Measurements from ENCODE around the gene PCF11. TPM values are rescaled to one million over a fixed set of nuclear protein-coding genes. Genes with fewer than 3 reads are reported as not detected.

The PCF11 gene
- polyA plus RNA-seq, 2 of the 4 experiments (the other 2 are of a cell fraction), result 24.7 to 42.3 TPM

DNA sequence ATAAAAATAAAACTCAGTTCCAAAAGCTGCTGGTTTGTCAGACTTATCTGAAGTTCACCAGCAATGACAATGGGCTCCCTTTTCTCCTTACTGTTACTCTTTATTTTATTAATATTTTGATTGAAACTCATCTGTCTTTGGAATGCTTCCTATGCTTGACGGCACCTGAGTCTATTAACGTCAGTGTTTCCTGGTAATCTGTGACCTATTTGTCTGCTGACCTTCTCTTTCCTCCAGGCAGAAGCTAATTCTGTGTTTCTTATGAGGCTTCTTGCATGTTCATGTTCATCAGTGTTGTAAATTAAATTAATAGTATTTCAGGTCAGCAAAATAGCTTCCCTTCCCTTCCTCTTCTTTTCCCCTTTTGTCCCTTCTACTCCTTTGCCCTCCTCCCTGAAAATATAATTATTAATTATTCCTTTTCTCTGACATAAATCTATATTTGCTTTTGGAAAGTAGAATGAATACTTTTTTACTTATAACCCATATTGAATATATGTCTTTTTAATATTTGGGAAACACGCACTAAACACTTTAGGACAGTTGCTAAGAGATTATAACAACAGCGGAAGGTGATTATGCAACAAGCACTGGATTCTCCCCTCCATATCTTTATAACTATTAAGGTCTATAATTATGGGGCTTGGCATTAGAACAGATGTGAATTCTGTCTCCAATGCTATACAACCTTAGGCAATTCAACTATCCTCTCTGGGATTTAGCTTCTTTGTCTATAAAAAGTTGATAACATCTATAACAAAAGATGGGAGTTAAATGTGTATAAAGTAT, 32.1 kb upstream of the PCF11 start:
- H3K9me3 ChIP-seq, result no peaks in the 10 kb centered on the region
- no peak overlapping the region for H3K27ac ChIP-seq
- H3K4me2 ChIP-seq, result peak overlapping the region; percentile 35
- ATAC-seq, result no peak
- no peak for FAIRE-seq
- 53% methylated on average over 4 of the region's 4 CpGs for WGBS (ENCODE audit: missing lambda C conversion rate)
- H3K4me3 ChIP-seq, result no peak overlapping the region
- TF ChIP-seq FOSL2 (IDR thresholded peaks at IDR 0.05), result no peak
- TF ChIP-seq FOSL2 (CRISPR knock-in tag; IDR thresholded peaks at IDR 0.05), result no peak
- no peak for TF ChIP-seq PHF8 (IDR thresholded peaks at IDR 0.05; ENCODE audit: borderline replicate concordance, low read depth)
- no peak for TF ChIP-seq POLR2AphosphoS2 (conservative IDR thresholded peaks at IDR 0.05; ENCODE audit: low read length)
- TF ChIP-seq, protein P1, sequence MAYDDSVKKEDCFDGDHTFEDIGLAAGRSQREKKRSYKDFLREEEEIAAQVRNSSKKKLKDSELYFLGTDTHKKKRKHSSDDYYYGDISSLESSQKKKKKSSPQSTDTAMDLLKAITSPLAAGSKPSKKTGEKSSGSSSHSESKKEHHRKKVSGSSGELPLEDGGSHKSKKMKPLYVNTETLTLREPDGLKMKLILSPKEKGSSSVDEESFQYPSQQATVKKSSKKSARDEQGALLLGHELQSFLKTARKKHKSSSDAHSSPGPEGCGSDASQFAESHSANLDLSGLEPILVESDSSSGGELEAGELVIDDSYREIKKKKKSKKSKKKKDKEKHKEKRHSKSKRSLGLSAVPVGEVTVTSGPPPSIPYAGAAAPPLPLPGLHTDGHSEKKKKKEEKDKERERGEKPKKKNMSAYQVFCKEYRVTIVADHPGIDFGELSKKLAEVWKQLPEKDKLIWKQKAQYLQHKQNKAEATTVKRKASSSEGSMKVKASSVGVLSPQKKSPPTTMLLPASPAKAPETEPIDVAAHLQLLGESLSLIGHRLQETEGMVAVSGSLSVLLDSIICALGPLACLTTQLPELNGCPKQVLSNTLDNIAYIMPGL (CRISPR knock-in tag; IDR thresholded peaks at IDR 0.05; ENCODE audit: borderline replicate concordance), result no peak
- no peak for TF ChIP-seq TP53 (CRISPR knock-in tag; IDR thresholded peaks at IDR 0.05)
- no peak for TF ChIP-seq ESRRA (IDR thresholded peaks at IDR 0.05; ENCODE audit: borderline replicate concordance, low read length)
- TF ChIP-seq, protein P2, sequence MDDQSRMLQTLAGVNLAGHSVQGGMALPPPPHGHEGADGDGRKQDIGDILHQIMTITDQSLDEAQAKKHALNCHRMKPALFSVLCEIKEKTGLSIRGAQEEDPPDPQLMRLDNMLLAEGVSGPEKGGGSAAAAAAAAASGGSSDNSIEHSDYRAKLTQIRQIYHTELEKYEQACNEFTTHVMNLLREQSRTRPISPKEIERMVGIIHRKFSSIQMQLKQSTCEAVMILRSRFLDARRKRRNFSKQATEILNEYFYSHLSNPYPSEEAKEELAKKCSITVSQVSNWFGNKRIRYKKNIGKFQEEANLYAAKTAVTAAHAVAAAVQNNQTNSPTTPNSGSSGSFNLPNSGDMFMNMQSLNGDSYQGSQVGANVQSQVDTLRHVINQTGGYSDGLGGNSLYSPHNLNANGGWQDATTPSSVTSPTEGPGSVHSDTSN (IDR thresholded peaks at IDR 0.05), result no peak
- no peak for TF ChIP-seq HOXB13 (CRISPR knock-in tag; IDR thresholded peaks at IDR 0.05; ENCODE audit: low read depth)
- no peak for TF ChIP-seq CHD2 (IDR thresholded peaks at IDR 0.05; ENCODE audit: low read length, partially characterized antibody)
- no peak for TF ChIP-seq MAFK (IDR thresholded peaks at IDR 0.05; ENCODE audit: partially characterized antibody)
- no peak for TF ChIP-seq FOSB (CRISPR knock-in tag; IDR thresholded peaks at IDR 0.05)
- no peak for TF ChIP-seq POLR2A (IDR thresholded peaks at IDR 0.05; ENCODE audit: low read length)
- TF ChIP-seq EHF (CRISPR knock-in tag; IDR thresholded peaks at IDR 0.05), result no peak
- no peak for TF ChIP-seq ZFP36 (IDR thresholded peaks at IDR 0.05; ENCODE audit: borderline replicate concordance, partially characterized antibody)
- TF ChIP-seq, protein P3, sequence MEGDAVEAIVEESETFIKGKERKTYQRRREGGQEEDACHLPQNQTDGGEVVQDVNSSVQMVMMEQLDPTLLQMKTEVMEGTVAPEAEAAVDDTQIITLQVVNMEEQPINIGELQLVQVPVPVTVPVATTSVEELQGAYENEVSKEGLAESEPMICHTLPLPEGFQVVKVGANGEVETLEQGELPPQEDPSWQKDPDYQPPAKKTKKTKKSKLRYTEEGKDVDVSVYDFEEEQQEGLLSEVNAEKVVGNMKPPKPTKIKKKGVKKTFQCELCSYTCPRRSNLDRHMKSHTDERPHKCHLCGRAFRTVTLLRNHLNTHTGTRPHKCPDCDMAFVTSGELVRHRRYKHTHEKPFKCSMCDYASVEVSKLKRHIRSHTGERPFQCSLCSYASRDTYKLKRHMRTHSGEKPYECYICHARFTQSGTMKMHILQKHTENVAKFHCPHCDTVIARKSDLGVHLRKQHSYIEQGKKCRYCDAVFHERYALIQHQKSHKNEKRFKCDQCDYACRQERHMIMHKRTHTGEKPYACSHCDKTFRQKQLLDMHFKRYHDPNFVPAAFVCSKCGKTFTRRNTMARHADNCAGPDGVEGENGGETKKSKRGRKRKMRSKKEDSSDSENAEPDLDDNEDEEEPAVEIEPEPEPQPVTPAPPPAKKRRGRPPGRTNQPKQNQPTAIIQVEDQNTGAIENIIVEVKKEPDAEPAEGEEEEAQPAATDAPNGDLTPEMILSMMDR (IDR thresholded peaks at IDR 0.05), result no peak
- TF ChIP-seq EP300 (IDR thresholded peaks at IDR 0.05), result no peak
- no peak for TF ChIP-seq HDAC2 (IDR thresholded peaks at IDR 0.05)
- TF ChIP-seq, protein P4, sequence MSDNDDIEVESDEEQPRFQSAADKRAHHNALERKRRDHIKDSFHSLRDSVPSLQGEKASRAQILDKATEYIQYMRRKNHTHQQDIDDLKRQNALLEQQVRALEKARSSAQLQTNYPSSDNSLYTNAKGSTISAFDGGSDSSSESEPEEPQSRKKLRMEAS (IDR thresholded peaks at IDR 0.05), result no peak
- no peak for TF ChIP-seq ZC3H11A (IDR thresholded peaks at IDR 0.05)
- no peak for TF ChIP-seq HEYL (CRISPR knock-in tag; IDR thresholded peaks at IDR 0.05)
- ChIA-PET POLR2A (interaction anchor here (0.7 kb wide), 1 partner anchor 32 kb away, joined by 3 read pairs; the partner anchor contains the start of gene PCF11), CTCF (interaction anchor here (1.0 kb wide), 1 partner anchor 35 kb away, joined by 5 read pairs; no protein-coding TSS in a partner anchor)
- peaks cover 5% of the 10 kb centered on the region; the same call in 1 of the 3 replicates for H3K4me1 ChIP-seq
- DNase-seq (ENCODE audit: low read depth in 1 of 2, low spot score in 1 of 2), result peak in 1 of 2 experiments; percentile 21

DNA sequence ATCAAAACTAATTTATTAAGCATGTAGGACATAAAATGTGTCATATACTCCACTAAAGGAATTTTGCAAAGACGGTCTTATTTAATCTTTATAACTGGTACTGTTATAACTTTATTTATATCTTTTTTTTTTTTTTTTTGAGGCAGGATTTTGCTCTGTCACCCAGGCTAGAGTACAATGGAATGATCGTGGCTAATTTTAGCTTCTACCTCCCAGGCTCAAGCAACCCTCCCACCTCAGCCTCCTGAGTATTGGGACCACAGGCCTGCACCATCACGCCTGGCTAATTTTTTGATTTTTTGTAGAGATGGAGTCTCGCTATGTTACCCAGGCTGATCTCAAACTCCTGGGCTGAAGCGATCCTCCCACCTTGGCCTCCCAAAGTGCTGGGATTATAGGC, 31.4 kb upstream of the PCF11 start:
- ATAC-seq (no peak), FAIRE-seq (no peak), DNase-seq (ENCODE audit: low read depth in 1 of 2, low spot score in 1 of 2) (no peak)
- ChIA-PET CTCF (interaction anchor here (1.0 kb wide), 1 partner anchor 36 kb away, joined by 5 read pairs; no protein-coding TSS in a partner anchor), POLR2A (no interaction called here)
- no peak overlapping the region for H3K27ac ChIP-seq
- no peaks in the 10 kb centered on the region for H3K9me3 ChIP-seq
- 90% methylated on average over 5 of the region's 5 CpGs for WGBS (ENCODE audit: missing lambda C conversion rate)
- no peak overlapping the region for H3K4me3 ChIP-seq
- no peak overlapping the region for H3K4me2 ChIP-seq
- H3K4me1 ChIP-seq, result peaks cover 5% of the 10 kb centered on the region; the same call in 1 of the 3 replicates
- no peak for TF ChIP-seq CHD2 (IDR thresholded peaks at IDR 0.05; ENCODE audit: low read length, partially characterized antibody)
- TF ChIP-seq RCOR1 (IDR thresholded peaks at IDR 0.05; ENCODE audit: low read depth, low read length), result no peak
- no peak for TF ChIP-seq PHF8 (IDR thresholded peaks at IDR 0.05; ENCODE audit: borderline replicate concordance, low read depth)
- no peak for TF ChIP-seq ZFP36 (IDR thresholded peaks at IDR 0.05; ENCODE audit: borderline replicate concordance, partially characterized antibody)
- no peak for TF ChIP-seq TFCP2L1 (CRISPR knock-in tag; IDR thresholded peaks at IDR 0.05)
- no peak for TF ChIP-seq HOXB13 (CRISPR knock-in tag; IDR thresholded peaks at IDR 0.05; ENCODE audit: low read depth)
- no peak for TF ChIP-seq POLR2A (IDR thresholded peaks at IDR 0.05; ENCODE audit: low read length)
